ENCODE results near the gene NGLY1.
A peak's percentile ranks its signal among the peaks of the same experiment; 100 is the strongest.

Gene NGLY1

GRCh38 chr3:25725810-25726209 is 57.4 kb downstream of the NGLY1 start:
- TF ChIP-seq NFIC (IDR thresholded peaks at IDR 0.05) = peak; percentile 30; the same call in 1 of the 2 replicates
- TF ChIP-seq YY1 (IDR thresholded peaks at IDR 0.05; ENCODE audit: low read depth) = no peak
- peak; percentile 52; the same call in 1 of the 2 replicates for TF ChIP-seq TEAD4 (IDR thresholded peaks at IDR 0.05)
- TF ChIP-seq, protein P1, sequence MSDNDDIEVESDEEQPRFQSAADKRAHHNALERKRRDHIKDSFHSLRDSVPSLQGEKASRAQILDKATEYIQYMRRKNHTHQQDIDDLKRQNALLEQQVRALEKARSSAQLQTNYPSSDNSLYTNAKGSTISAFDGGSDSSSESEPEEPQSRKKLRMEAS (IDR thresholded peaks at IDR 0.05) = no peak
- no peak for TF ChIP-seq USF1 (IDR thresholded peaks at IDR 0.05)
- no peak for TF ChIP-seq EP300 (IDR thresholded peaks at IDR 0.05; ENCODE audit: borderline replicate concordance)
- no peak for TF ChIP-seq REST (IDR thresholded peaks at IDR 0.05; ENCODE audit: low read depth)
- TF ChIP-seq EGR1 (IDR thresholded peaks at IDR 0.05) = peak; percentile 73; the same call in 1 of the 2 replicates
- TF ChIP-seq CEBPB (IDR thresholded peaks at IDR 0.05) = no peak
- no peak for TF ChIP-seq FOXM1 (IDR thresholded peaks at IDR 0.05; ENCODE audit: borderline replicate concordance, low read depth)

DNA sequence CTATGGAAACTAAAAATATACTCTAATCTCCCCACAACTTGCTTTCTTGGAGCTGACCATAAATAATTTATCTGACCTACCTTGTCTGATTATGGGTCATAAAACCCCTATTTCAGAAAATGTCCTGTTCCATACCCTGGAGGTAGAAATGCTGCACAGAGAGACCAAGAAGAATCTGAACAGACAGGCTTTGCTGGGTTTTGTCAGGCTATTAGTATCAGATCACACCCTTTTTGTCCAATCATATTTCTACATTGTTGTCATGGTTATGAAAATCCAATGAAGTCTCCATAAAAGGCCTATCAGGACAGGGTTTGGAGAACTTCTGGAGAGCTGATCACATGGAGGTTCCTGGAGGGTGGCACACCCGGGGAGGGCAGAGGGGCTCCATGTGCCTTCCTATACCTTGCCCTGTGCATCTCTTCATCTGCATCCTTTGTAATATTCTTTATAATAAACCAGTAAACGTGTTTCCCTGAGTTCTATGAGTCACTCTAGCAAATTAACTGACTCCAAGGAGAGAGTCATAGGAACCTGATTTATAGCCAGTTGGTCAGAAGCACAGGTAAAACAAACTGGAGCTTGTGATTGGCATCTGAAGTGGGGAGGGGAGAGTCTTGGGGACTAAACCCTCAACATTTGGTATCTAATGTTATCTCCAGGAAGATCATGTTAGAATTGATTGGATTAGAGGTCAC is 58.1 kb downstream of the NGLY1 start:
- TF ChIP-seq TCF12 (IDR thresholded peaks at IDR 0.05; ENCODE audit: low read depth) (no peak), NFIC (IDR thresholded peaks at IDR 0.05) (no peak), TEAD4 (IDR thresholded peaks at IDR 0.05) (peak; percentile 66), RAD21 (IDR thresholded peaks at IDR 0.05; ENCODE audit: low read depth) (no peak), CREB1 (IDR thresholded peaks at IDR 0.05; ENCODE audit: low read depth) (no peak), REST (IDR thresholded peaks at IDR 0.05; ENCODE audit: low read depth) (no peak), EP300 (IDR thresholded peaks at IDR 0.05; ENCODE audit: borderline replicate concordance) (peak; percentile 16; the same call in 1 of the 2 replicates), ZBTB7A (IDR thresholded peaks at IDR 0.05; ENCODE audit: low read depth) (no peak), CEBPB (IDR thresholded peaks at IDR 0.05) (no peak), YY1 (IDR thresholded peaks at IDR 0.05; ENCODE audit: low read depth) (no peak), TAF1 (IDR thresholded peaks at IDR 0.05; ENCODE audit: low read depth) (no peak), FOXM1 (IDR thresholded peaks at IDR 0.05; ENCODE audit: borderline replicate concordance, low read depth) (no peak), EGR1 (IDR thresholded peaks at IDR 0.05) (no peak), USF1 (IDR thresholded peaks at IDR 0.05) (peak; percentile 52)
- TF ChIP-seq, protein P1 (IDR thresholded peaks at IDR 0.05) = peak; percentile 31; the same call in 1 of the 2 replicates

GRCh38 chr3:25723802-25724201 is 59.4 kb downstream of the NGLY1 start:
- TF ChIP-seq EP300 (IDR thresholded peaks at IDR 0.05; ENCODE audit: borderline replicate concordance) = no peak
- TF ChIP-seq YY1 (IDR thresholded peaks at IDR 0.05; ENCODE audit: low read depth) = no peak
- TF ChIP-seq REST (IDR thresholded peaks at IDR 0.05; ENCODE audit: low read depth) = no peak
- TF ChIP-seq CEBPB (IDR thresholded peaks at IDR 0.05) = no peak
- TF ChIP-seq TCF12 (IDR thresholded peaks at IDR 0.05; ENCODE audit: low read depth) = no peak
- no peak for TF ChIP-seq USF1 (IDR thresholded peaks at IDR 0.05)
- no peak for TF ChIP-seq FOXM1 (IDR thresholded peaks at IDR 0.05; ENCODE audit: borderline replicate concordance, low read depth)
- no peak for TF ChIP-seq NFIC (IDR thresholded peaks at IDR 0.05)
- no peak for TF ChIP-seq TEAD4 (IDR thresholded peaks at IDR 0.05)
- TF ChIP-seq ZBTB7A (IDR thresholded peaks at IDR 0.05; ENCODE audit: low read depth) = no peak
- TF ChIP-seq, protein P1 (IDR thresholded peaks at IDR 0.05) = no peak
- no peak for TF ChIP-seq CREB1 (IDR thresholded peaks at IDR 0.05; ENCODE audit: low read depth)

Measured in Ishikawa (cell line).